Measurements from ENCODE around the gene RSPO4. TPM values are rescaled to one million over a fixed set of nuclear protein-coding genes. Genes with fewer than 3 reads are reported as not detected.

The RSPO4 gene
- total RNA-seq, 4 donors from 2014 or later: 0.27 to 0.47 (median 0.27) TPM; not detected in 1

GRCh38 chr20:916825-917224 lies 85.3 kb downstream of the RSPO4 start:
- no peak for ATAC-seq
- H3K9me3 ChIP-seq: no peaks in the 10 kb centered on the region
- no peak overlapping the region for H3K27ac ChIP-seq
- H3K4me3 ChIP-seq: no peak overlapping the region
- 0 to 30% methylated on average over 1 to 2 of the region's 5 CpGs for WGBS, 2 donors (ENCODE audit: low coverage in 1 of 2)
- no peaks in the 10 kb centered on the region for H3K36me3 ChIP-seq
- no peak for TF ChIP-seq CTCF (IDR thresholded peaks at IDR 0.05)
- peaks cover 65% of the 10 kb centered on the region for H3K27me3 ChIP-seq
- H3K4me1 ChIP-seq: no peaks in the 10 kb centered on the region

DNA sequence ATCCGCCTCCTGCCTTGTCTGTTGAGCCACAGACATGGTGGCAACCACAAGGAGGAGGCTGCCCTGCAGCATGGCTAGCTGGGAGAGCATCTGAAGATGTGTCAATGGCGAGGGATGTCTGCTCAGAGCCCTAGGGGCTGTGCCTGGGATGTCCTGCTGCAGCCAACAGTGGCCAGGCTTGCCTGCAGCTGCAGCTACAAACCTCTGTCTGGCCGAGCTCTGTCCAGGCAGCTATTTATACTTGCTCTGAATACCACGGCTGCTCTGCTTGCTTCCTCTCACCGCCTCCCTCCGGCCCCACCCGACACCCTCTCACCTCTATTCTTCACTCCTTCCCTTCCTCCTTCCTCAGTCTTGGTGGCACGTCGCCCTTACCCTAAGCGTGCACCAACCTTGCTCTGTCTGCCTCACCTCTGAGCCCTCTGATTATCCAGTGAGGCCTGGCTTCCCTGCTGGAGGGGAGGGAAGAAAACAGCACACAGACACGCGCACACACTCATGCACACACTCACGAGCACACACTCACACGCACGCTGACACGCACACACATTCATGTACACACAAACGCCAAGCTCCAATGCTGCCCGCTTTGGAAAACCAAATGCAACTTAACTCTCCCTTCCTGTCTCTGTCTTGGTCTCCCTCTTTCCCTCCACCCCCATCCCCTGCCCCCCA lies 85.8 kb downstream of the RSPO4 start, which contains the start of gene ANGPT4:
Gene ANGPT4, minus strand, starts transcription at position 210 of the 675 bp plus-strand sequence. Its CDS starts 120 bp downstream, at position 90.
- no peak for TF ChIP-seq POLR2AphosphoS5 (IDR thresholded peaks at IDR 0.05)
- no peak for TF ChIP-seq EP300 (IDR thresholded peaks at IDR 0.05)
- TF ChIP-seq CTCF (IDR thresholded peaks at IDR 0.05): no peak
- TF ChIP-seq POLR2A (IDR thresholded peaks at IDR 0.05): no peak
- peaks cover 0 to 1% (median 0%) of the 10 kb centered on the region in 3 donors for H3K4me1 ChIP-seq
- no peaks in the 10 kb centered on the region for H3K9me3 ChIP-seq
- no peak within 1 kb of the TSS for H3K27ac ChIP-seq
- no peak within 1 kb of the TSS for H3K4me3 ChIP-seq
- H3K27me3 ChIP-seq: peaks cover 65% of the 10 kb centered on the region
- ATAC-seq: no peak
- H3K36me3 ChIP-seq: no peaks in the 10 kb centered on the region
- WGBS, 2 donors (ENCODE audit: low coverage in 1 of 2): 14 to 21% methylated on average over 8 to 16 of the region's 18 CpGs

DNA sequence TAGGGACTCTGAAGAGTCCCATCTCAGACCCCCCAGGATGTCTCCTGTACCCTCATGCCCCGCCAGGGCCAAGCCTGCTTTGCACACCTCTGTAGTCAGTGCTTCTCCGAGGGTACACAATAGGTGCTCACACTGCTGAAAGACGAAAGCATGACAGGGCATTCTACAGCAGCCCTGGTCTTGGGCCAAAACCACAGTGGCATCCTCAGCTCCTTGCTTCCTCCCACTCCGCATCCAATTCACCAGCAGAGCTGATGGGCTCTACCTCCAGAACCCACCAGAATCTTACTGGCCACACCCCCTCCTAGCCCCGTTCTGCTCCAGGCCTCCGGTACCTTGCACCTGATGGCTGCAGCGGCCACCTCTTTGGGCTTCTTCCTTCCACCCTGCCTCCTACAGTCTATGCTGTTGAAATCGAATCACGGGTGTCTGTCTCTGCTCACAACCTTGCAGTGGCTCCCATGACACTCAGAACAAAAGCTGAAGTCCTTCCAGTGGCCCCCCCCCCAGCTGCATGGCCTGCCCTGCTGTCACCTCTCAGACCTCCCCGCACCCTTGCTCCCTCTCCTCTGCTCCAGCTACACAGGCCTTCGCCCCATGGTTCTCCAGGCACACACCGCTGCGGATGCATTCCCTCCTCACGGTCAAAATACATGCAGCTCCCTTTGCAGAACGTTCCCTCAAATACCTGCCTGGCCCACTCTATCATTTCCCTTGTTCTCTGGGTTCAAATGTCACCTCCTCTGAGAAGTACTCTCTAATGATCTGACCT lies 87.2 kb downstream of the RSPO4 start:
- no peak for ATAC-seq
- Histone ChIP-seq H3K4me3 (no peak overlapping the region), H3K4me1 (peaks cover 0 to 8% (median 0%) of the 10 kb centered on the region in 3 donors), H3K27me3 (peaks cover 63% of the 10 kb centered on the region), H3K9me3 (no peaks in the 10 kb centered on the region), H3K36me3 (no peaks in the 10 kb centered on the region), H3K27ac (no peak overlapping the region)
- WGBS, 2 donors (ENCODE audit: low coverage in 1 of 2): 62 to 66% methylated on average over 8 to 13 of the region's 15 CpGs
- no peak for TF ChIP-seq POLR2A (IDR thresholded peaks at IDR 0.05)
- TF ChIP-seq POLR2AphosphoS5 (IDR thresholded peaks at IDR 0.05): no peak
- no peak for TF ChIP-seq CTCF (IDR thresholded peaks at IDR 0.05)
- no peak for TF ChIP-seq EP300 (IDR thresholded peaks at IDR 0.05)

DNA sequence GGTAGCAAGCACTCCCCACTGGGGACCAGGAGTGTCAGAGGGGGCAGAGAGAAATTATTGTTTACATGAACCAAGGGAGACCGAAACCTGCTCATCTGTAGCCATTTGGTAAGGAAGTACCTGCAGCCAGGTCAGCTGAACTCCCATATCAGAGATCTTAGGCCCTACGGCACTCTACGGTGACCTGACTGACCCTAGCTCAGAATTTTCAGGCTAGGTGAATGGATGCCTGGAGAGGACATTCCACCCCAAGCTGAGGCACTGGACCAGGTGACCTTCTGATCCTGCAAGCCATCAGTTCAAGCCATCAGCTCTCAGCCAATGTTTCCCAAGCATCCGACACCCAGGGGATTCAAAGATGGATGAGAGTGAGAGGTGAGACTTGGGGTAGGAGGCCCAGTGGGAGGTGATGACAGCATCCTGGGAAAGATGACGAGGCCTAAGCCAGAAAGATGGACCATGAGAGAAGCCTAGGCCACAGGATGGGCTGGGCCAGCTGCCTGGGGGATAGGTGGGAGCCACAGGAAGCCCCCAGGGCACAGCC lies 88.7 kb downstream of the RSPO4 start:
- Histone ChIP-seq H3K36me3 (no peaks in the 10 kb centered on the region), H3K4me1 (peaks cover 0 to 8% (median 0%) of the 10 kb centered on the region in 3 donors), H3K27ac (no peak overlapping the region), H3K4me3 (no peak overlapping the region), H3K27me3 (peaks cover 63% of the 10 kb centered on the region), H3K9me3 (no peaks in the 10 kb centered on the region)
- WGBS, 2 donors (ENCODE audit: low coverage in 1 of 2): 67 to 71% methylated on average over 1 to 4 of the region's 5 CpGs
- ATAC-seq: no peak
- TF ChIP-seq EP300 (IDR thresholded peaks at IDR 0.05): no peak
- no peak for TF ChIP-seq POLR2AphosphoS5 (IDR thresholded peaks at IDR 0.05)
- TF ChIP-seq CTCF (IDR thresholded peaks at IDR 0.05): no peak
- no peak for TF ChIP-seq POLR2A (IDR thresholded peaks at IDR 0.05)

Data from gastroesophageal sphincter (tissue), 4 donors.